HEK293T (cell line): ENCODE measurements around the gene LTB4R.

Experiments
- CTCF ChIA-PET: fragments of 350-600 bp; formaldehyde crosslinking; extraction: SDS; loops from one replicate; lab custom pipeline; 2021; ENCODE audit warnings: antibody characterized with exemption, inconsistent platforms; lab: Yijun Ruan, JAX
- POLR2A ChIA-PET: fragments of 350-600 bp; formaldehyde crosslinking; extraction: SDS; loops from one replicate; lab custom pipeline; 2020; ENCODE audit warnings: antibody characterized with exemption, inconsistent platforms; lab: Yijun Ruan, JAX
- DNase-seq: peaks from one replicate; pipeline ENCODE4 v3.0.0; 2012; ENCODE audit warnings: mixed read lengths; ENCODE audit errors: extremely low spot score
- ARNT ChIP-seq: fragments of 450-650 bp; IDR thresholded peaks from 2 replicates; pipeline ENCODE4 v1.6.1; 2017; ENCODE audit warnings: mild to moderate bottlenecking
- BHLHE40 ChIP-seq: fragments of 450-650 bp; IDR thresholded peaks from 2 replicates; pipeline ENCODE4 v1.6.1; 2016; ENCODE audit warnings: mild to moderate bottlenecking, moderate library complexity, borderline replicate concordance
- CTBP1 ChIP-seq: fragments of 450-650 bp; IDR thresholded peaks from 2 replicates; pipeline ENCODE4 v1.6.1; 2016; ENCODE audit warnings: borderline replicate concordance
- ELF4 ChIP-seq: fragments of 450-650 bp; IDR thresholded peaks from 2 replicates; pipeline ENCODE4 v1.6.1; 2017; ENCODE audit warnings: antibody characterized with exemption
- FOXA1 ChIP-seq: fragments of 450-650 bp; IDR thresholded peaks from 2 replicates; pipeline ENCODE4 v1.6.1; 2016; ENCODE audit warnings: mild to moderate bottlenecking
- FOXK2 ChIP-seq: fragments of 450-650 bp; IDR thresholded peaks from 2 replicates; pipeline ENCODE4 v1.6.1; 2016; ENCODE audit warnings: mild to moderate bottlenecking
- FOXM1 ChIP-seq: fragments of 450-650 bp; IDR thresholded peaks from 2 replicates; pipeline ENCODE4 v1.6.1; 2017; ENCODE audit warnings: mild to moderate bottlenecking, borderline replicate concordance
- HDGF ChIP-seq: fragments of 450-650 bp; IDR thresholded peaks from 2 replicates; pipeline ENCODE4 v1.6.1; 2017; ENCODE audit warnings: antibody characterized with exemption, borderline replicate concordance
- L3MBTL2 ChIP-seq: fragments of 450-650 bp; conservative IDR thresholded peaks from 2 replicates; pipeline ENCODE4 v1.6.1; 2016; ENCODE audit warnings: mild to moderate bottlenecking
- LEF1 ChIP-seq: fragments of 450-650 bp; IDR thresholded peaks from 2 replicates; pipeline ENCODE4 v1.6.1; 2017; ENCODE audit warnings: mild to moderate bottlenecking, borderline replicate concordance
- NFRKB ChIP-seq: fragments of 450-650 bp; IDR thresholded peaks from 2 replicates; pipeline ENCODE4 v1.6.1; 2016; ENCODE audit warnings: mild to moderate bottlenecking, moderate library complexity
- SP1 ChIP-seq: fragments of 450-650 bp; IDR thresholded peaks from 2 replicates; pipeline ENCODE4 v1.6.1; 2017
- SUZ12 ChIP-seq: fragments of 450-650 bp; IDR thresholded peaks from 2 replicates; pipeline ENCODE4 v1.6.1; 2016; ENCODE audit warnings: mild to moderate bottlenecking
- TARDBP ChIP-seq: fragments of 450-650 bp; IDR thresholded peaks from 2 replicates; pipeline ENCODE4 v1.6.1; 2016
- ZNF384 ChIP-seq: fragments of 450-650 bp; IDR thresholded peaks from 2 replicates; pipeline ENCODE4 v1.6.1; 2016
- TF ChIP-seq, protein P1 (sequence below): fragments of 450-650 bp; IDR thresholded peaks from 2 replicates; pipeline ENCODE4 v1.6.1; 2016

The LTB4R gene

DNA sequence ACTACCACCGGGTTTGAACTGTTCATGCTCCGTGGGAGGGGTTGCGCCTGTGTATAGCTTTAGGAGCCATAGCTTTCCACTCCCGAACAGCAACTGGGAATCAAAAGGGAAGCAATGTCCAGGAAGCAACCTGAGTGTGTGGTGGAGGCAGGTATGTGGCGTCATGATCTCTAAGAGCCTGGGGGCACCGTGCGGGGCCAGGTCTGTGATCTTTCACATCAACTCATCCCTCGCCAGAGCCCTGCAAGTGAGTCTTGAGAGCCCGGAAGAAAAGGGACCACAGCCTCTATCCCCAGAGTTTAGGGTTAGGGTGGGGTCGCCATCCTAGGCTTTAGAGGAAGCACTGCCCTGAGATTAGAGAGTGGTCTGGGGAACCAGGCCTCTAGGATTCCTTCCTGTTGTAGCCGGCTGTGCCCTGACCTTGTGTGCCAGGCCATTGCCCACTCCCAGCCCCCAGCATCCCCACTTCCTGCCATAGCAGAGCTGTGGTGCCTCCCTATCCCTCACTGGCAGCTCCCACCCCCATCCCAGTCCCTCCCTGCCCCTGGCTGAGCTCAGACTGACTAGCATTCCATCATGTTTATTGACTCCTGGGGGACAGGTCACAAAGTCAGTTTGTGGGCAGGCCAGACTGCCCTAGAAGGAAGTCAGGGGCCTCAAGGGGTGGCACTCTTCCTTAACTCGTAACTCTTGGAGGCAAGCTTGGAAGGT, 24.3 kb downstream of the LTB4R start:
- CTCF ChIA-PET, result interaction anchor here (1.0 to 9.6 kb wide), 4 partner anchors 10 to 100 kb away, joined by 3 to 145 read pairs (median 4); partner anchors contain the start of genes CBLN3 and KHNYN
- no peak for DNase-seq
- TF ChIP-seq FOXK2, result no peak
- no peak for TF ChIP-seq BHLHE40
- no peak for TF ChIP-seq SUZ12
- no peak for TF ChIP-seq NFRKB
- TF ChIP-seq ZNF384, result no peak
- no peak for TF ChIP-seq TARDBP
- no peak for TF ChIP-seq LEF1
- no peak for TF ChIP-seq ARNT
- TF ChIP-seq, protein P1, sequence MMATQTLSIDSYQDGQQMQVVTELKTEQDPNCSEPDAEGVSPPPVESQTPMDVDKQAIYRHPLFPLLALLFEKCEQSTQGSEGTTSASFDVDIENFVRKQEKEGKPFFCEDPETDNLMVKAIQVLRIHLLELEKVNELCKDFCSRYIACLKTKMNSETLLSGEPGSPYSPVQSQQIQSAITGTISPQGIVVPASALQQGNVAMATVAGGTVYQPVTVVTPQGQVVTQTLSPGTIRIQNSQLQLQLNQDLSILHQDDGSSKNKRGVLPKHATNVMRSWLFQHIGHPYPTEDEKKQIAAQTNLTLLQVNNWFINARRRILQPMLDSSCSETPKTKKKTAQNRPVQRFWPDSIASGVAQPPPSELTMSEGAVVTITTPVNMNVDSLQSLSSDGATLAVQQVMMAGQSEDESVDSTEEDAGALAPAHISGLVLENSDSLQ, result no peak
- no peak for TF ChIP-seq L3MBTL2
- no peak for TF ChIP-seq ELF4
- POLR2A ChIA-PET, result interaction anchor here (1.1 to 2.4 kb wide), 2 partner anchors 94 to 96 kb away, joined by 5 to 9 read pairs; partner anchors contain the start of genes CBLN3 and KHNYN

DNA sequence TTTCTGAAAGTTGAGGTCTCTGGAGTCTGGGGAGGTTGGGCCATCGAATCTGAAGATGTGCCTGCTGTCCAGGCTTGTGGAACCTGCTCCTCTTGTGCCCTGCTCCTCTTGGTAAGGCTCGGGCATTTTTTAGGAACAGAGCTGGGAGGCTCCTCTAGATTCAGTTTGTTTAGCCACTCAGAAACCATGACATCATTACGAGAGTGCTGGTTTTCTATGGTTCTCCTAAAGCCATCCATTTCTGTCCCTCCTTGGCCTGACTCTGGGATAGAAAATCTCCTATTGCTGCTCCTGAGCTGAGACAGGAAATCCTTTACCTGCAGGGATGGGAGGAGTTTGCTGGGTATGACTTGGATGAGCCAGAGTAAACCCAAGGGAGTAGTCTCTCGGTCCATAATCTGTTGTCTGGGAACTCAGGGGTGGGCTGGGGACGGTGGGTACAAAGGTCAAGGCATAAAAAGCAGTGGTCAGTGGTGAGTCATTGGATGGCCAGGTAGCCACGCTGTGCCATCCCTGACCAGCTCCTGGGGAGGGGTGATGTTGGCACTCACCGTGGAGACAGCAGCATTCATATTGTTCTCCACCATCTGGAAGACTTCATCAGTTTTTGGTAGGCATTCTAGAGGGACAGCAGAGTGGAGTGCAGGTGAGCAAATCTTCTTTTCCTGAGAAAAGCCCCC, 26.0 kb downstream of the LTB4R start:
- ChIA-PET CTCF (interaction anchor here (1.3 to 3.2 kb wide), 3 partner anchors 8 to 99 kb away, joined by 5 to 13 read pairs (median 6); no protein-coding TSS in a partner anchor), POLR2A (interaction anchor here (0.6 to 2.4 kb wide), 5 partner anchors 93 to 105 kb away, joined by 3 to 9 read pairs (median 4); partner anchors contain the start of genes CBLN3 and KHNYN)

DNA sequence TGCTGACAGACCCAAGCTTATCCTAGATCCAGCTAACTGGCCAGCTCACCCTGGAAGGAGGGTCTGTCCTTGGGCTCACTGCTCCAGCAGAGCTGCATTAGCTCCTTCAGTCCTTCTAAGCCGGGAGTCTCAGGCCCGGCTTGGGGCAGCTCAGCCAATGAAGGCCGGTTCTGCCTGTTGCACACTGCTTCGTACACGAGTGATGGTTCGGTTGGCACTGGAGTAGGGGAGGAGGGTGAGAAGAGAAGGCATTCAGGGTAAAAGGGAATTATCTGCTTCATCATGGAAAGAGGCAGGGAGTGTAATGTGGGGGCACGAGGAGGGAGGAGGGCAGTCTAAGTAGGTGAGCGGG, 26.5 kb downstream of the LTB4R start:
- ChIA-PET POLR2A (interaction anchor here (0.6 to 1.5 kb wide), 6 partner anchors 9 to 104 kb away, joined by 3 to 4 read pairs (median 3); partner anchors contain the start of gene KHNYN), CTCF (interaction anchor here (1.3 to 3.2 kb wide), 2 partner anchors 94 to 99 kb away, joined by 5 to 13 read pairs; no protein-coding TSS in a partner anchor)
- no peak for DNase-seq
- TF ChIP-seq FOXM1 (no peak), ELF4 (no peak), ZNF384 (no peak), LEF1 (no peak), SP1 (no peak), NFRKB (no peak), L3MBTL2 (no peak), FOXK2 (no peak), BHLHE40 (no peak), ARNT (no peak), CTBP1 (no peak), FOXA1 (no peak), TARDBP (no peak), HDGF (no peak), SUZ12 (no peak)
- TF ChIP-seq, protein P1, result no peak

More for the DNA sequence above, 26.0 kb downstream of the LTB4R start:
- TF ChIP-seq ARNT (no peak), CTBP1 (no peak), FOXA1 (no peak), L3MBTL2 (no peak), HDGF (no peak), ELF4 (no peak), NFRKB (no peak), LEF1 (no peak), TARDBP (no peak), SP1 (no peak)
- TF ChIP-seq, protein P1, result no peak
- no peak for DNase-seq

DNA sequence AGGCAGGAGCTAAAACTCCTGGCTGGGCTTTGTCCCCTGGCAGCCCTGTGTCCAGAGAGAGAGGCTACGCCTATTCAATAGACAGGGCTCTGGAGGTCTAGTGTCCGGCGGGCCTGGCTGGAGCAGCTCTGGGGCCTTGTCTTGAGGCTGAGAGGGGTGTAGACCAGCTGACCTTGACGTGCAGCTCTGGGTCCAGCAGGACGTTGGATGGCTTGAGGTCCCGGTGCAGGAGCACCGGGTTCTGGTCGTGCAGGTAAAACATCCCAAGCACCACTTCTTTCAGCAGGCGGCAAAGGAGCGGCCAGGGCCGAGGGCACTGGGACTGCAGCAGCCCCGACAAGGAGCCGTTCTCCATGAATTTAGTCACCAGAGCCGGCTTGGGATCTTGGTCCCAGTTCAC, 27.5 kb downstream of the LTB4R start:
- DNase-seq, result no peak
- CTCF ChIA-PET, result interaction anchor here (3.2 kb wide), 1 partner anchor 93 kb away, joined by 13 read pairs; no protein-coding TSS in a partner anchor
- TF ChIP-seq BHLHE40, result no peak
- no peak for TF ChIP-seq SP1
- TF ChIP-seq FOXK2, result no peak
- no peak for TF ChIP-seq FOXA1
- no peak for TF ChIP-seq ZNF384
- no peak for TF ChIP-seq FOXM1
- no peak for TF ChIP-seq HDGF
- no peak for TF ChIP-seq TARDBP
- no peak for TF ChIP-seq NFRKB
- TF ChIP-seq, protein P1, result no peak
- no peak for TF ChIP-seq LEF1
- no peak for TF ChIP-seq ELF4
- no peak for TF ChIP-seq L3MBTL2
- no peak for TF ChIP-seq ARNT
- no peak for TF ChIP-seq SUZ12
- no peak for TF ChIP-seq CTBP1
- POLR2A ChIA-PET, result interaction anchor here (0.7 to 1.0 kb wide), 3 partner anchors 8 to 93 kb away, joined by 3 read pairs; partner anchors contain the start of gene KHNYN
